ACC112 (cell line): ENCODE data around the gene EFHD2.
"Not testable (repeated sequence)": the region's sequence is repeated elsewhere in the genome, so short reads cannot be mapped to it uniquely, and the experiment has no call there.

Experiments used
- H2AFZ ChIP-seq: fragments of 200-600 bp; sonication (generic); one replicate; pipeline ENCODE4 v1.6.0; 2017; ENCODE audit warnings: antibody characterized with exemption, low read length; ENCODE audit not compliant: unreplicated experiment
- H3K27ac ChIP-seq: fragments of 200-600 bp; sonication (generic); 2 replicates; pipeline ENCODE4 v1.5.1; 2014; ENCODE audit warnings: low read depth, mild to moderate bottlenecking, antibody characterized with exemption, low read length, moderate library complexity
- H3K27me3 ChIP-seq: fragments of 200-600 bp; sonication (generic); 2 replicates; pipeline ENCODE4 v1.6.1; 2014; ENCODE audit warnings: mild to moderate bottlenecking, antibody characterized with exemption, low read length, moderate library complexity, mixed read lengths; ENCODE audit not compliant: insufficient read depth
- H3K36me3 ChIP-seq: fragments of 200-600 bp; sonication (generic); 2 replicates; pipeline ENCODE4 v1.6.1; 2016; ENCODE audit warnings: mild to moderate bottlenecking, antibody characterized with exemption, low read length, moderate library complexity, mixed read lengths; ENCODE audit not compliant: insufficient read depth
- H3K4me1 ChIP-seq: fragments of 200-600 bp; sonication (generic); one replicate; pipeline ENCODE4 v1.6.1; 2016; ENCODE audit warnings: low read length, mixed read lengths; ENCODE audit not compliant: insufficient read depth, unreplicated experiment, control insufficient read depth
- H3K4me3 ChIP-seq: fragments of 200-600 bp; sonication (generic); 2 replicates; pipeline ENCODE4 v1.5.1; 2014; ENCODE audit warnings: mild to moderate bottlenecking, low read depth, low read length
- H3K79me2 ChIP-seq: fragments of 200-600 bp; sonication (generic); one replicate; pipeline ENCODE4 v1.6.0; 2016; ENCODE audit warnings: low read length; ENCODE audit not compliant: control insufficient read depth, unreplicated experiment, insufficient read depth

Gene EFHD2

GRCh38 chr1:15378729-15379128, 31.0 kb upstream of the EFHD2 start:
- Histone ChIP-seq H3K27ac (no peak overlapping the region), H3K36me3 (no peaks in the 10 kb centered on the region), H3K27me3 (no peaks in the 10 kb centered on the region), H2AFZ (no peak overlapping the region), H3K4me1 (no peaks in the 10 kb centered on the region), H3K79me2 (no peaks in the 10 kb centered on the region), H3K4me3 (no peak overlapping the region)

GRCh38 chr1:15379151-15379550, 30.5 kb upstream of the EFHD2 start:
- H3K4me1 ChIP-seq, H3K27me3 ChIP-seq, H3K79me2 ChIP-seq, H3K4me3 ChIP-seq, H3K36me3 ChIP-seq, H2AFZ ChIP-seq, H3K27ac ChIP-seq: not testable (repeated sequence)

- Histone ChIP-seq H3K36me3 (no peaks in the 10 kb centered on the region), H3K79me2 (no peaks in the 10 kb centered on the region), H3K27me3 (no peaks in the 10 kb centered on the region), H3K4me3 (no peak overlapping the region), H3K27ac (no peak overlapping the region), H2AFZ (no peak overlapping the region), H3K4me1 (no peaks in the 10 kb centered on the region)
Observed at GRCh38 chr1:15380601-15381508, 28.8 kb upstream of the EFHD2 start.

GRCh38 chr1:15381805-15382204, 27.9 kb upstream of the EFHD2 start:
- no peaks in the 10 kb centered on the region for H3K36me3 ChIP-seq
- H3K27ac ChIP-seq = no peak overlapping the region
- no peaks in the 10 kb centered on the region for H3K27me3 ChIP-seq
- H3K4me3 ChIP-seq = no peak overlapping the region
- H3K79me2 ChIP-seq = no peaks in the 10 kb centered on the region
- no peaks in the 10 kb centered on the region for H3K4me1 ChIP-seq
- H2AFZ ChIP-seq = no peak overlapping the region

GRCh38 chr1:15382601-15383518, 26.8 kb upstream of the EFHD2 start:
- H2AFZ ChIP-seq = no peak overlapping the region

GRCh38 chr1:15383810-15384209, 25.9 kb upstream of the EFHD2 start:
- no peaks in the 10 kb centered on the region for H3K36me3 ChIP-seq
- no peak overlapping the region for H3K4me3 ChIP-seq
- H3K27ac ChIP-seq = no peak overlapping the region
- no peak overlapping the region for H2AFZ ChIP-seq
- H3K79me2 ChIP-seq = no peaks in the 10 kb centered on the region
- no peaks in the 10 kb centered on the region for H3K27me3 ChIP-seq
- H3K4me1 ChIP-seq = no peaks in the 10 kb centered on the region

More at GRCh38 chr1:15382601-15383518, 26.8 kb upstream of the EFHD2 start:
- no peaks in the 10 kb centered on the region for H3K79me2 ChIP-seq
- H3K4me3 ChIP-seq = no peak overlapping the region
- no peaks in the 10 kb centered on the region for H3K4me1 ChIP-seq
- no peak overlapping the region for H3K27ac ChIP-seq
- no peaks in the 10 kb centered on the region for H3K27me3 ChIP-seq
- no peaks in the 10 kb centered on the region for H3K36me3 ChIP-seq

- no peak overlapping the region for H3K27ac ChIP-seq
- no peaks in the 10 kb centered on the region for H3K36me3 ChIP-seq
- H3K27me3 ChIP-seq = no peaks in the 10 kb centered on the region
- no peaks in the 10 kb centered on the region for H3K4me1 ChIP-seq
- H3K79me2 ChIP-seq = no peaks in the 10 kb centered on the region
- no peak overlapping the region for H2AFZ ChIP-seq
- H3K4me3 ChIP-seq = no peak overlapping the region
Observed at GRCh38 chr1:15384301-15384901, 25.3 kb upstream of the EFHD2 start.

GRCh38 chr1:15385420-15385819, 24.3 kb upstream of the EFHD2 start:
- H3K36me3 ChIP-seq = no peaks in the 10 kb centered on the region
- H3K27ac ChIP-seq = no peak overlapping the region
- H3K27me3 ChIP-seq = no peaks in the 10 kb centered on the region
- no peaks in the 10 kb centered on the region for H3K79me2 ChIP-seq
- H2AFZ ChIP-seq = no peak overlapping the region
- H3K4me3 ChIP-seq = no peak overlapping the region
- no peaks in the 10 kb centered on the region for H3K4me1 ChIP-seq

- H3K36me3 ChIP-seq = no peaks in the 10 kb centered on the region
- no peaks in the 10 kb centered on the region for H3K79me2 ChIP-seq
- H3K27ac ChIP-seq = no peak overlapping the region
- no peaks in the 10 kb centered on the region for H3K27me3 ChIP-seq
- H3K4me3 ChIP-seq = no peak overlapping the region
- no peaks in the 10 kb centered on the region for H3K4me1 ChIP-seq
- H2AFZ ChIP-seq = peak overlapping the region; percentile 76
Observed at GRCh38 chr1:15386164-15386749, 23.4 kb upstream of the EFHD2 start.

- H3K4me1 ChIP-seq = no peaks in the 10 kb centered on the region
- no peak overlapping the region for H2AFZ ChIP-seq
- no peak overlapping the region for H3K4me3 ChIP-seq
- no peaks in the 10 kb centered on the region for H3K79me2 ChIP-seq
- no peaks in the 10 kb centered on the region for H3K27me3 ChIP-seq
- H3K27ac ChIP-seq = no peak overlapping the region
- H3K36me3 ChIP-seq = no peaks in the 10 kb centered on the region
Observed at GRCh38 chr1:15388201-15388880, 21.3 kb upstream of the EFHD2 start.
